Renal cortex interstitium (tissue), 11 donors: Measurements from ENCODE around the gene ISG15. TPM values are rescaled to one million over a fixed set of nuclear protein-coding genes. Genes with fewer than 3 reads are reported as not detected.

Source experiments
- DNase-seq, 11 donors: peaks; one replicate each; pipeline ENCODE4 v3.0.0-alpha.2; 2013; ENCODE audit warnings: low read depth in 9 of 11, low spot score in 4 of 11; ENCODE audit errors: extremely low read depth in 1 of 11
- polyA plus RNA-seq, 3 donors: library from polyadenylated mRNA; unstranded; fragments of 120-200 nt; gene quantifications; one replicate each; pipeline ENCODE4 v1.2.1, GENCODE V29; 2013; ENCODE audit not compliant: insufficient read length in 3 of 3

ISG15 gene
- polyA plus RNA-seq, 3 donors, result 9.0 to 21.7 (median 15.5) TPM

DNA sequence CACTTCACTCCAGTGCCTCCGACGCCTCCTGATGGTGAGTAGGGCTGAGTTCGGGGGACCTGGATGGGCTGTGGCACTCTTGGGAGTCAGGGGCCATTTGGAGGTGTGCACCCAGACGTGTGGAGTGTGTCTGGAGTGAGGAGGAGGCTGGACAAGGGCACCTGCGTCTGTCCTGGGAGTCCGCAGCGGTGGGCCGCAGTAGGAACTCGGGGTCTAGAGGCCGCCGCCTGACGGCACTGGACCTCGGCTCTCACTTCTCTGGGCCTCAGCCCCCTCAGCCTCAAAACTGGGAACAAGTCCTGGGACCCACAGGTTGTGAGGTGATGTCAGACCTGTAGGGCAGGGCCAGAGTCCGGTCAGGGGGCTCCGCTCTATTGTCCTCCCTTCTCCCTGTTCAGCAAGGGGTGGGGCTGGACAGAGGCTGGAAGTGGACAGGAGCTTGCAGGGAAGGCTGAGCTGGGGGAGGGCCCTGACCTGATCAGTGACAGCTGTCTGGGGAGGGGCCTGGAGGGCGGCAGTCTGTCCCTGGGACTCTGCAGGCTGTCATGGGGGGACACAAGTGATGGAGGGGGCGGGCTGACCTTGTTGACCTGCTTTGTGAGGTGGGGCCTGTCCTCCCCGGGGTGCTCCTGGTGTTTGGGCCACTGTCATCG lies 22.1 kb downstream of the ISG15 start:
- no peak for DNase-seq

DNA sequence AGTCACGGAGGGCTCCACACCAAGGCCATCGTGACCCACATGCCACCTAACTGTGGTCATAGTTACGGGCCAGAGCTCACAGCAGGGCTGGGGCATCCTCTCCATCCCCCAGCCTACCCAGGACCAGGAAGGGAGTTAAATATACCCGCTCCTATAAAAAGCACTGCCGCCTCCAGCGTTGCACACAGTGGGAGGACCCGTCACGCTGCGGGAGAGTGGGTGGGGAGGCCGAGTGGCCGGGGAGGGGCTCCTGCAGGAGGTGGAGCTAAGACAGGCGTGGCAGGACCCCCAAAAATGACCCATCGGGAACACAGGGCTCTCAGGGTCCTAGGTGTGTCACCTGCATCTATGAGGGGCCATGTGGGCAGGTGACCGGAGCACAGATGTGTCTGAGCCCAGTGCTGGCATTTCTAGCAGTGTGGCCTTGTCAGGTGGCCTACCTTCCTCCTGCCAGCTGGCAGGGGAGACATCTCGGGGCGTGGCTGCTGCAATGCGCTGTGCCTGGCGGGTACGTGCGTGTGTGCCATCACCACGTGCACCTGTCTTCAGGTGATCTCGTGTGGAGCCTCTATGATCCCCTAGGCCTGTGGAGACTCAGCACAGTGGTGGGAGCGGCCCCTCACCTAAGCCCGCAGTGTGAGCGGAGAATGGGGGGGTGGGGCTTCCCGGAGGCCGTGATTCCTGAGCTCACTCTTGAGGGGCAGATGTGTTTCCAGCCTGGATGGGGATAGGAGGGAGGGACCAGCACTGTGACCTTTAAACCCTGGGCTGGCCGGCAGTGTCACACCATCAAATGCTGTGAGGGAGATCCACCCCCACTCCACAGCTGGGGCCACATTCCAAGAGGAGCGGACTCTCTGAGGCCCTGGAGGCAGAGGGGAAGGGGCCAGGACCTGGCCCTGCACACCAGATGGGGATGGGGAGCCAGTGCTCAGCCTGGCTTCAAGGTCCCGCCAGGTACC lies 24.4 kb downstream of the ISG15 start:
- DNase-seq, result no peak

DNA sequence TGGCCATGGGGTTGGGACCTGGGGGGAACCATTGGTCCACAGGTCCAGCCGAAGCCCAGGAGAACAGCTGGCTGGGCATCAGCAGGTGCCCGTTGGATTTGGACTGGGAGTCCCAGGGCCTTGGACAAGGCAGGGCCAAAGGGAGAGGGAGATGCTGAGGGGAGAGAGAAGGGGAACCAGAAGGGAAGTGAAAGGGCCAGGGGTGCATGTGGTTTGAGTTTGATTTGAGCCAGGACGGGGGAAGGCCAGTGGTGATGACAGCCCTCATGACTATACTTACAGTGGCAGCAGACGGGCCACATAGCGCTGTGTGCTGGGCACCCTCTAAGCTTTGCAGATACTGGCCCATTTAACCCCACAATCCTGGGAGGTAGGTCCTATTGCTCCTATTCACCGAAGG lies 25.4 kb downstream of the ISG15 start:
- no peak for DNase-seq

DNA sequence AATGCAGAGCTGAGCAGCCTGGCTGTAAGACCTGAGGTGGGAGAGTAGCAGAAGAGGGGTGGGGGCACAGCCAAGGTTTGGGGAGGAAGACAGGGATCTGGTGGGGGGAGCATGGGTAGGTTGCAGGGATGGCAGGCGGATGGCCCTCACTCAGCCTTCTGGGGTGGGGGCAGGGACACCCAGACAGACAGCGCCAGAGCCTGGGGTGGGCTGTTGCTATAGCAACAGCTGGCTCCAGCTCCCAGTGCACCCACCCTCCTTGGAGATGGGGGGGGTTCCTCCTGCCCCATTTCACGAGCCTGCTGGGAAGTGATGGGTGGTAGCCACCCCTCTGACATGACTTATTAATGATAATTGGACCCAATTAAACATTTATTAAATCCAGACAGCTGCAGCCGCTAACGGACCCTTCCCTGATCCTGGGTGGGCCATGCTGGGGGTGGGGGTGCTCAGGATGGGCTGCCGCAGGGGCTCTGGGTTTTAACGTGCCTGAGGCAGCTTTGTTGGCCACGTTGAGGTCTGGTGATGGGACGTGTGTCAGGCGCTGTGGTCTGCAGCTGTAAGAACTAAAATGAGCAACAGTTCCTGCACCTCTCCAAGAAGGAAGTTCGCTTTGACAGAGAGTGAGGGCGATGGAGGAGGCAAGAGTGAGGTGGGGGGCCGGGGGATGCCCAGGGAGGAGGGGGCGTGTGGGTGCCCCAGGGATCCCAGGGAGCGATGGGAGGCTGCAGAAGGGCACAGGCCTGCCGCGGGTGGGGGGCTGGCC lies 26.0 kb downstream of the ISG15 start:
- no peak for DNase-seq

DNA sequence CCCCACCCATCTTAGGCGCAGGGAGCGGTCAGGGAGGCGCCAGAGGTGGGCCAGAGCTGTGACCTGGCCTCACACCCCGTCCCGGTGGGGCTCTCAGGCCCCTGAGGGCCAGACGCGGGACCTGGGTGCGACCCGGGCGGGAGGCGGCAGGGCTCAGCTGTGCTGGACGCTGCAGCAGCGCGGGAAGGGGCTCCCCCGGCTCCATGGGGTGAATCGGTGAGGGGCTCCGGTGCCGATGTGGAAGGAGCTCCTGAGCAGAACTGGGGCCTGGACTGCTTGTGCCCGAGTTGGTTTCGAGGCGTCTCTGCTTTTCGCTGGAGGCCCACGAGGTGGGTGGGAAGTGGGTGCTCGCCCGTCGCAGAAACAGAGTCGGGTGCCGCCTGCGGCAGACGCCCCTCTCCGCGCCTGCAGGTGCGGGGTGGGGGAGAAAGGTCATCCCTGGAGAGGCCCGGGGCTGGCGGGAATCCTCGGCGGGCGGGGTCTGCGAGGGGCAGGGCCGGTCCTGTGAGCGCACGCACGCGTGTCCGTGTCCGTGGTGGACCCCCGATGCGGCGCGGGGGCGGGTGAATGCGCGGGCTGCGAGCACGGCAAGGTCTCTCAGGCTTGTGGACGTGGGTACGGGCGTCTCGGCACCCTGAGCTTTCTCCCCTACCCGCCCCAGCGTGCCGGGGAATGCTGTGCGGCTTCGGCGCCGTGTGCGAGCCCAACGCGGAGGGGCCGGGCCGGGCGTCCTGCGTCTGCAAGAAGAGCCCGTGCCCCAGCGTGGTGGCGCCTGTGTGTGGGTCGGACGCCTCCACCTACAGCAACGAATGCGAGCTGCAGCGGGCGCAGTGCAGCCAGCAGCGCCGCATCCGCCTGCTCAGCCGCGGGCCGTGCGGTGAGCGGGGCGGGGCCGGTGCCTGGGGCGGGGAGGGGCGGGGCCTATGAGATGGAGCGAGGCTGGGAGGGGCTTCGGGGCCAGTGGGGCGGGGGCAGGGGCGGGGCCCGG lies 27.0 kb downstream of the ISG15 start:
- peak in 5 of 11 donors; percentile 63 to 72 (median 65) for DNase-seq

DNA sequence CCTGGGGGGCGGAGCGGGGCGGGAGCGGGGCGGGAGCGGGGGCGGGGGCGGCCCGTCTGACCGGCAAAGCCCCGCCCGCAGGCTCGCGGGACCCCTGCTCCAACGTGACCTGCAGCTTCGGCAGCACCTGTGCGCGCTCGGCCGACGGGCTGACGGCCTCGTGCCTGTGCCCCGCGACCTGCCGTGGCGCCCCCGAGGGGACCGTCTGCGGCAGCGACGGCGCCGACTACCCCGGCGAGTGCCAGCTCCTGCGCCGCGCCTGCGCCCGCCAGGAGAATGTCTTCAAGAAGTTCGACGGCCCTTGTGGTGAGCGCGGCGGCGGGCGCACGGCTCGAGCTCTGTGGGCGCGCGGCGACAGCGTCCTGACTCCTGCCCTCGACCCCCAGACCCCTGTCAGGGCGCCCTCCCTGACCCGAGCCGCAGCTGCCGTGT lies 27.8 kb downstream of the ISG15 start:
- DNase-seq, result no peak

DNA sequence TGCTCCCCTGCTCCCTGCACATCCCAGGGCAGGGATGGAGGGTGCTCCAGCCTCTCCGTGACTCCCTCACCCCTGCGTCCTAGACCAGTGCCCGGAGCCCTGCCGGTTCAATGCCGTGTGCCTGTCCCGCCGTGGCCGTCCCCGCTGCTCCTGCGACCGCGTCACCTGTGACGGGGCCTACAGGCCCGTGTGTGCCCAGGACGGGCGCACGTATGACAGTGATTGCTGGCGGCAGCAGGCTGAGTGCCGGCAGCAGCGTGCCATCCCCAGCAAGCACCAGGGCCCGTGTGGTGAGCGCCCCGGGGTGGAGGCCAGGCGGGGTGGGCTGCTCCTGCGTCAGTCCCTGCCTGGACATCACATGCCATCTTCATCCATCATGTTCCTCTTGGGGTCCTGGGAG lies 28.6 kb downstream of the ISG15 start:
- no peak for DNase-seq

DNA sequence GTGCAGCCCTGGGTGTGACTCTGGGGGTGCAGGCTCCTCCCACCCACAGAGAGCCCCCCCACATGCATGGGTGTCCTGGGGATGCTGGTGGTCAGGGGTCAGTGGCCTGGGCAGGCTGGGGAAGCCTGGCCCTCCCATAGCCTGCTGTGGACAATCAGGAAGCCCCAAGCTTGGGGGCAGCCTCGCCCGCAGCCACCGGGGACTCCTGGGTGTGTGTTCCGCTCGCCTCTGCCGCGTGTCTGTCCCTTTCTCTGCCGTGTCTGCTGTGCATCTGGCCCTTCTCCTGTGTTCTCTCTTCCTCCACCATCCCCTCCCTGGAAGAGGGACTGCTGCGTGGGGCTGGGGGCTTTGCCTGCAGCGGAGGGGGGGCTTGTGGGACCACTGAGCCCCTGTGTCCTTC lies 29.5 kb downstream of the ISG15 start:
- DNase-seq, result no peak

DNA sequence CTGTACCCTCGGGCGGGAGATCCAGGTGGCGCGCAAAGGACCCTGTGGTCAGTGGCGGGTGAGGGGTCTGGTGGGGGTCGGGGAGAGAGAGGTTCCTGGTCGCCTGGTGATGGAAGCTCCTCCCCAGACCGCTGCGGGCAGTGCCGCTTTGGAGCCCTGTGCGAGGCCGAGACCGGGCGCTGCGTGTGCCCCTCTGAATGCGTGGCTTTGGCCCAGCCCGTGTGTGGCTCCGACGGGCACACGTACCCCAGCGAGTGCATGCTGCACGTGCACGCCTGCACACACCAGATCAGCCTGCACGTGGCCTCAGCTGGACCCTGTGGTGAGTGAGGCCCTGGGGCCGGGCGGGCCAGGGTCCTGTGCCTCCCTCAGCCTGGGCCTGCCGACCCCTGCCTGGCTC lies 30.1 kb downstream of the ISG15 start:
- no peak for DNase-seq

DNA sequence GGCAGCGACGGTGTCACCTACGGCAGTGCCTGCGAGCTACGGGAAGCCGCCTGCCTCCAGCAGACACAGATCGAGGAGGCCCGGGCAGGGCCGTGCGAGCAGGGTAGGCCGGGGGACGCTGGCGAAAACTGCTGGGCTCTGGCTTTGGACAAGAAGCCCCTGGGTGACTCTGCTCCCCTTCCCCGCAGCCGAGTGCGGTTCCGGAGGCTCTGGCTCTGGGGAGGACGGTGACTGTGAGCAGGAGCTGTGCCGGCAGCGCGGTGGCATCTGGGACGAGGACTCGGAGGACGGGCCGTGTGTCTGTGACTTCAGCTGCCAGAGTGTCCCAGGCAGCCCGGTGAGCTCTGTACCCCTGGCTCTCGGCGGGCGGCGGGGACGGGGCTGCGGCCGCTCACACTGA lies 30.6 kb downstream of the ISG15 start:
- no peak for DNase-seq

DNA sequence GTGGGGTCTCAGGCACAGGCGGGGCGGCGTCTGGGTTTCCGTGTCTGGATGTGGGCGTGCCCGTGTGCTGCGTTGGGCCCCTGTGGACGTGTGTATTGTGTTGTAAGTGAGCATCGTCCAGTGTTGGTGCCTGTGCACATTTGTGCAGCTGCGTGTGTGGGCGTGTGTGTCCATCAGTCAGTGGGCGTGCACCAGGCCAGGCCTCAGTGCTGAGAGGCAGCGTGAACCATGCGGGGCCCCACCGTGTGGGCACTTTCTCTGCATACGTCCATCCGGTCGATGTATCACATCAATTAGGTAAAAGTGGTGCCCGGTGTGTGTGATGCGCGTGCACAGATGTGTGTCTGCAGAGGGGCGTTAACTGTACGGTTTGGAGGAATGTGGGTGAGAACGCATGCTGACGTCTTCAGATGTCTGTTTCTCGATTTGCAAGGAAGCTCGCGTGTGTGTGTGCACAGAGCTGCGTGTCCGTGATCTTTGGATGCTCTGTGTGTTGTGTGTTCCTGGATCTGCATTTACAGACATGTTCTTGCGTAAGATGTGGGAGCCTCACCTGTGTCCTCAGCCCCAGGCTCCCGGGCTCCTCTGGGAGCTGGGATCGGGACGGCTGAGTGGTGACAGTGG lies 31.3 kb downstream of the ISG15 start:
- no peak for DNase-seq

DNA sequence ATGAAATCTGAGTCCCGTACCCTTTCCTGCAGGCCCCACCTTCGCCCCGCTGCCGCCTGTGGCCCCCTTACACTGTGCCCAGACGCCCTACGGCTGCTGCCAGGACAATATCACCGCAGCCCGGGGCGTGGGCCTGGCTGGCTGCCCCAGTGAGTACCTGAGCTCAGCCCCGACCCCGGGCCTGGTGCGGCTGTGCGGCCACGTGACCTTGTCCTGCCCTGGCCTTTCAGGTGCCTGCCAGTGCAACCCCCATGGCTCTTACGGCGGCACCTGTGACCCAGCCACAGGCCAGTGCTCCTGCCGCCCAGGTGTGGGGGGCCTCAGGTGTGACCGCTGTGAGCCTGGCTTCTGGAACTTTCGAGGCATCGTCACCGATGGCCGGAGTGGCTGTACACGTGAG lies 31.8 kb downstream of the ISG15 start:
- DNase-seq, result no peak

DNA sequence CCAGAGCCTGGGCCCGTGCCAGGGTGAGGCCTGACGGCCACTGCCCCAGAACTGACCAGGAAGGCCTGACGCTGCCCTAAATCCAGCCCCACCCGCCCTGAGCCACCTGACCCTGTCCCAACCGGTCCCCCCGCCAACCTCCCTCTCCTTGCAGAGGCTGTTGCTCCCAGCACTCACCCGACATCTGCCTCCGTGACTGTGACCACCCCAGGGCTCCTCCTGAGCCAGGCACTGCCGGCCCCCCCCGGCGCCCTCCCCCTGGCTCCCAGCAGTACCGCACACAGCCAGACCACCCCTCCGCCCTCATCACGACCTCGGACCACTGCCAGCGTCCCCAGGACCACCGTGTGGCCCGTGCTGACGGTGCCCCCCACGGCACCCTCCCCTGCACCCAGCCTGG lies 32.9 kb downstream of the ISG15 start:
- no peak for DNase-seq

DNA sequence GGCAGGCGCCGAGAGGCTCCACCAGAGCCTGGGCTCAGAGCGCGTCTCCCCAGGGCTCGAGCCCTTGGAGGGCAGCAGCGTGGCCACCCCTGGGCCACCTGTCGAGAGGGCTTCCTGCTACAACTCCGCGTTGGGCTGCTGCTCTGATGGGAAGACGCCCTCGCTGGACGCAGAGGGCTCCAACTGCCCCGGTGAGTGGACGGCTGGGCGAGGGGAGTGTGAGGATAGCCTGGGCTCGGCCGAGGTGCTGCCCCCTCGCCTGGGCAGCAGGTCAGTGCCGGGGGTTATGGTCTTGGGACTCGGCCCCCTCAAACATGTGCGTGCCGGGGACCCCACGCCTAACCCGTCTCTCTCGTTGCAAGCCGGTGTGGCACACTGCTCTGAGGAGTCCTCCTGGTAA lies 33.5 kb downstream of the ISG15 start:
- no peak for DNase-seq

DNA sequence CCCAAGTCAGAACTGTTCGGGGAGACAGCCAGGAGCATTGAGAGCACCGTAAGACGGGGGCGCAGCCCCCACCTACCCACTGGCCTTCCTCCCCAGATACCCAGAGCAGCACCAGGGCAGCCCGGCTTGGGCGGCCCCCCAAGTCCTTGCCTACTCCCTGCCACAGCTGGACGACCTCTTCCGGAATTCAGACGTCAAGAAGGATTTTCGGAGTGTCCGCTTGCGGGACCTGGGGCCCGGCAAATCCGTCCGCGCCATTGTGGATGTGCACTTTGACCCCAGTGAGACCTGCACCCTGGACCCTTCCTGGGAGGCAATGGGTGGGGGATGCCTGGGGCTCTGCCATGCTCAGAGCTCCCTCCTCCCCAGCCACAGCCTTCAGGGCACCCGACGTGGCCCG lies 34.1 kb downstream of the ISG15 start:
- DNase-seq, result no peak

DNA sequence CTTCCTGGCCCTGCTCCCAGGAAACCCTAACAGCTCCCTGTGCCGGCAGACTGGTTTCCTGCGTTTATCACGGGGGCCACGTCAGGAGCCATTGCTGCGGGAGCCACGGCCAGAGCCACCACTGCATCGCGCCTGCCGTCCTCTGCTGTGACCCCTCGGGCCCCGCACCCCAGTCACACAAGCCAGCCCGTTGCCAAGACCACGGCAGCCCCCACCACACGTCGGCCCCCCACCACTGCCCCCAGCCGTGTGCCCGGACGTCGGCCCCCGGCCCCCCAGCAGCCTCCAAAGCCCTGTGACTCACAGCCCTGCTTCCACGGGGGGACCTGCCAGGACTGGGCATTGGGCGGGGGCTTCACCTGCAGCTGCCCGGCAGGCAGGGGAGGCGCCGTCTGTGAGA lies 34.7 kb downstream of the ISG15 start:
- DNase-seq, result no peak

DNA sequence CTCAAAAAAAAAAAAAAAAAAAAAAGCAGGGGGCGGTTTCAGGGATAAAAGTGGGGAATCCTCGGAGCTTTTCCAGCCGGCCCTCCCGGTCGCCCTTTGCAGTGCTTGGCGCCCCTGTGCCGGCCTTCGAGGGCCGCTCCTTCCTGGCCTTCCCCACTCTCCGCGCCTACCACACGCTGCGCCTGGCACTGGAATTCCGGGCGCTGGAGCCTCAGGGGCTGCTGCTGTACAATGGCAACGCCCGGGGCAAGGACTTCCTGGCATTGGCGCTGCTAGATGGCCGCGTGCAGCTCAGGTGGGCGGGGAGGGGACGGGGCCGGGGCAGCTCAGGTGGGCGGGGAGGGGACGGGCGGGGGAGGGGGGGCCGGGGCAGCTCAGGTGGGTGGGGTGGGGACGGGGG lies 35.5 kb downstream of the ISG15 start:
- no peak for DNase-seq
